GM18867 (cell line): ENCODE data around the gene CDIPT.
"Not testable (repeated sequence)": the region's sequence is repeated elsewhere in the genome, so short reads cannot be mapped to it uniquely, and the experiment has no call there.

Experiments used
- ATAC-seq: cut with Tn5 transposase; IDR thresholded peaks from one replicate; pipeline ENCODE4 v1.9.1; 2021; ENCODE audit warnings: mild to moderate bottlenecking, moderate library complexity; ENCODE audit not compliant: unreplicated experiment

Gene CDIPT

DNA sequence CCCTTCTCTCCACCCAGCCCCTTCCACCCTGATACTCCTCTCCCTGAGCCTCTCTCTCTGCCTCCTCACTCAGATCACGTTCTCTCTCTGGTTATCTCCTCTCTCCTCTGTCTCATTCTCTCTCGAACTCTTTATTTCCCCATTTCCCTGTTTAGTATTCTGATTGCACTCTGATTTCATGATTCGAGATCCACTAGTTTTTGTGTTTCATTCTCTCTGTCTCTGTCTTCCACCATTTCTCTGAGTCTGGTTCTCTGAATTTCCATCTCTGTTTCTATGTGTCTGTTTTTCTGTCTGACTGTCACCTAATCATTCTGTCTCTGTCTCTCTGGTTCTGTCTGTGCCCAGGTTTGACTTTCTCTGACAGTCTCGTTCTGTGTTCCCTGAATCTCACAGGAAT lies 34.3 kb upstream of the CDIPT start:
- no peak for ATAC-seq

GRCh38 chr16:29896841-29897240 lies 33.8 kb upstream of the CDIPT start:
- no peak for ATAC-seq

- ATAC-seq, result no peak
These were observed 31.3 kb upstream of the CDIPT start for GRCh38 chr16:29894352-29894751.

GRCh38 chr16:29893553-29893952 lies 30.5 kb upstream of the CDIPT start:
- ATAC-seq, result no peak

GRCh38 chr16:29892458-29892813 lies 29.4 kb upstream of the CDIPT start:
- ATAC-seq, result no peak

DNA sequence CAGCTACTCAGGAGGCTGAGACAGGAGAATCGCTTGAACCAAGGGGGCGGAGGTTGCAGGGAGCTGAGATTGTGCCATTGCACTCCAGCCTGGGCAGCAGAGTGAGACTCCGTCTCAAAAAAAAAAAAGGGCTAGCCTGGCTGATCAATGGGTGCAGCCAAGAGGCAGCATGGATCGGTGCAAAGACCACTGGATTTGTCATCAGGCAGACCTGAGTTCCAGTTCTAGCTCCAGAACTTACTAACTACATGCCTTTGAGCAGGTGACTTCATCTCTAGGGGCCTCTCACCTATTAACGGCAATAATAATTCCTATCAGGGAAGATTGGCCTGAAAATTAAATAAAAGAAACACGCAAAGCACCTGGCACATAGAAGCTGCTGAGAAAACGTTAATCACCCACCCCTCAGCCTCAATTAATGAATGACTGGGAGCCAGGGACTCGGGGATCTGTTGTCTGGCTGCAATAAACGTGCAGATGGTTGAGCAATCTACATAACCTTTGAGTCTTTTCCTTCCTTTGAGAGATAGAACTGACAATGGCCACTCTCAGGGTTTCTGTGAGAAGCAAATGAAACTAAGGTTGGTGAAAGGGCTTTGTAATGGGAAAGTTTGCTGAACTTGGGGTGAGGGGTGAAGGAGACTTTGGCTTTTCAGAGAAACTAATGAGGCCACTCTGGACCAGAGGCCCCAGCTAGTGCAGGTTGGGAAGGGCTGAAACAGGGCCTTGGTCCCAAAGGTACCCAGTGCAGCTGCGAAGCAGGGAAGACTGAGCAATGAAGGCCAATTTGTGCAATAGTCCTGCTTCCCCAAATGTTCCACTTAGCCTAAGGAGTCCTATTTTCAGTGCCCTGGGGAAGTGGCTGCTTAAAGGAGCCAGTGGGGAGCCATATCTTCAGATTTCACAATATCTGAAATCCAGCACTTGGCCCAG lies 28.8 kb upstream of the CDIPT start:
- ATAC-seq, result no peak

GRCh38 chr16:29889372-29889771 lies 26.3 kb upstream of the CDIPT start:
- not testable (repeated sequence) for ATAC-seq

DNA sequence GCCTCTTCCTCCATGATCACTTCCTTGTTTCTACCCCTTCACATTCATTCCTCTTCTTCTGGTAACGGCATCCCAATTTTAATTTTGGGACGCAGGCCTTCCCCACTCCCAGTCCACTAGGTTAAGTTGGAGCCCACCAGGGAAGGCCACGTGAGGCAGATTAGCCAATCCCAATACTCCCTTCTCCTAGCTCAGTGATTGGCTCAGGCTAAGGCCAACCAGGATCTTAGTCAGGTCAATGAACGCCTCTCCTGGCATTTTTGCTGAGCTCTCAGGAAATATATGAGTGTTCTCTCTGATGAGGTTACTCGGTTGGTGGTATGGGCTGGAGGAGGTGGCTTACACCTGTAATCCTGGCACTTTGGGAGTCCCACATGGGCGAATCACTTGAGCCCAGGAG lies 21.0 kb upstream of the CDIPT start:
- no peak for ATAC-seq

DNA sequence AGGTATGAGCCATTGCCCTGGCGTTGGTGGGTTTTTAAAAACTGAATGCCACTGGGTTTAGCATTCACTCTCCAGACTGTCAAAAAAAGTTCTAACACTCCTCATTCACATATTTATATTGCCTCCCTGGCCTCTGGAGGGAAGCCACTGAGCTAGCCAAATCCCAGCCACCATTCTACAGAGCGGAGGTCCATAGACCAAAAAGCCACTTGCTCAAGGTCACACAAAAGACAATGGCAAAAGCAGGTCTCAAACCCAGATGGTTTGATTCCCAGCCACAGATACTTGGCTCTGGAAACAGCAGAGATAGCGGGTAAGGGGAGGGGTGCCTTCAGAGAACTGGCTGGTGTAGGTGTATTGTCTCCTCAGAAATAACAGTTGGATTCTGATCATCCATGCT lies 18.0 kb upstream of the CDIPT start:
- no peak for ATAC-seq

DNA sequence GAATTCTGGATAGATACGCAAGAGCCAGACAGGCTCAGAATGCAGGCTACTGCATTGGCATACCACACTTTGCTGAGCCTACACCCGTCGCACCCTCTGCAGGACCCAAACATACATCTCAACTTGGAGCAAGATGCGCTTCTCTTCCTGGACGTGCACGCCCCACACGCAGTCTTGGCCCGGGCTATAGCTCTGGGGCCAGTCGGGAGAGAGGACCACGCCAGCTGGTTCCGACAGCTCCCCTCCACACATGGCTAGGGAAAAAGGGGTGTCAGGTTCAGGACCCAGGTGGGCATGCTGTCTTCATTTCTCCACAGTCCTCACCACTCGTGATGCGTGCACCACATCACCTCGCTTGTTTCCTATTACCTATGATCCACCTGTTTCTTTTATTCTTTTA lies 15.1 kb upstream of the CDIPT start:
- ATAC-seq, result no peak

- no peak for ATAC-seq
These were observed 14.4 kb upstream of the CDIPT start for GRCh38 chr16:29877266-29877961.

DNA sequence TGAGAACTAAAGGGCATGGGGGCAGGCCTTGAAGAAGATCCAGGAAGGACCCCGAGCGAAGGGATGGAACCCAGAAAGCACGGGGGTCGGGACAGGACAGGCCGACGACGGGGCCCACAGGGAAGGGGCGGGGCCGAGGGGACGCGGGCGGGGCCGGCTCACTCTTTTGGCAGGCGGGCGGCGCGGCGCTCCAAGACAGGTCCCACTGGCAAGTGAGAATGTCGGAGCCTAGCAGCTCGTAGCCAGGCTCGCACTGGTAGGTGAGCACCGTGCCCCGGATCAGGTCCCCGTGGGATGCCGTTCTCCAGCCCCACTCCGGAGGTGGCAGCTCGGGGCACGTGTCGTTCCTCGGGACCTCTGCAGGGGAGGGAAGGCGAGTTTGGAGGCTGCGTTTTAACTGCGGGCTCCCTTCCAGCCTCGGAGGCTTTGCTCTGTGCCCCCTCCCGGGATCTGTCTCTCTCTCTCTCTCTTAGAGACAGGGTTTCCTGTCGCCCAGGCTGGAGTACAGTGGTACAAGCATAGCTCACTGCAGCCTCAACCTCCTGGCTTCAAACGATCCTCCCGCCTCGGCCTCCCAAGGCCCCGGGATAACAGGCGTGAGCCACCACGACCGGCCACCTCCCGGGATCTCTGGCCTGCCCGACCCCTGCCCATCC lies 13.7 kb upstream of the CDIPT start:
- no peak for ATAC-seq

- ATAC-seq, result no peak
These were observed 13.2 kb upstream of the CDIPT start for GRCh38 chr16:29876217-29876593.

GRCh38 chr16:29875206-29875605 lies 12.2 kb upstream of the CDIPT start:
- ATAC-seq, result no peak

DNA sequence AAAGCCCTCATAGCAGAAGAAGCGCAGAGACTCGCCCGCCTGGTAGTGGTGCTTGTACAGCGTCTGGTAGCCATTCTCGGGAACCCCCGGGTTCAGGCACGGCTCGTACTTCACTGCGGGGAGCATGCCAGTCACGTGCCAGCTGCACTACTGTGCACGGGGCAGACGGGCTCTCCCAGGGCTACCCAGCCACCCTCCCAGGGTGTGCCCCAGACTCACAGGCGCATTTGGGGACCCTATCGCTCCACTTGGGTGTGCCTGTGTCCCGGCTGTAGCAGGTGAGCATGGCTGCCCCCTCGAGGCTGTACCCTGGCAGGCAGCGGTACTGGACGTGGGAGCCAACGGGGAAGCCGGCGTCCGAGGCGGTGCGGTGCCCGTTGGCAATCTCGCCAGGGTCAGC lies 10.3 kb upstream of the CDIPT start:
- no peak for ATAC-seq

DNA sequence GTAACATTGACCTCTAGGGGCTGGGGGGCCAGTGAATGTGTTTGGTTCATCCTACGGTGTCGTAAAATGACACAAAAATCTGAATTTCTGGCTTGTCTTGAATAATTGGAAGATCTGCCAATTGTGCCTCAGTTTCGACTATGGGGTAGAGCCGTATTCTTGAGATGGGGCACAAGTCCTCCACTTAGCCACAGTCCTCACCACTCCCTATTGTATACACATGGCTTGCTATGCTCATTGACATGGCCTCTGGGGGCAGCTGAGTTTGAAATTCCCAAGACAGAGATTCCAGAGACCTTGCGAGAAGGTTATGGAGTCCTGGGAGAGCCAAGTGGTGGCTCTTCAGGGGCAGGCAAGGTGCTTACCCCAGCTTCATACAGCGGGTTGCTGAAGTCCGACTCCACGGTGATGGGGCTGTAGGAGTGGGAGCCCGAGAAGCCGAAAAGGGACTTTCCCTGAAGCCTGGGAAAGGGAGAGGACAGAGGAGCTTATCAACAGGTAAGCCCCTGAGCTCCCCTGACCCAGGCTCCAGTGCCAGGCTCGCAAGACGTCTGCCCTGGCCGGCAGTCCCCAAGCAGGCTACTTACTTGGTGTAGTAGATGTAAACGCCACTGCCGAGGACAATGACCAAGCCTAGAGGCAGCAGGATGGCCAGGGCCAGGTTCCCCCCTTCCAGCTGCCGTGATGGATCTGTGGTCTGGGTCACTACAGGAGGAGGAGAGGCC lies 9.0 kb upstream of the CDIPT start:
- no peak for ATAC-seq

DNA sequence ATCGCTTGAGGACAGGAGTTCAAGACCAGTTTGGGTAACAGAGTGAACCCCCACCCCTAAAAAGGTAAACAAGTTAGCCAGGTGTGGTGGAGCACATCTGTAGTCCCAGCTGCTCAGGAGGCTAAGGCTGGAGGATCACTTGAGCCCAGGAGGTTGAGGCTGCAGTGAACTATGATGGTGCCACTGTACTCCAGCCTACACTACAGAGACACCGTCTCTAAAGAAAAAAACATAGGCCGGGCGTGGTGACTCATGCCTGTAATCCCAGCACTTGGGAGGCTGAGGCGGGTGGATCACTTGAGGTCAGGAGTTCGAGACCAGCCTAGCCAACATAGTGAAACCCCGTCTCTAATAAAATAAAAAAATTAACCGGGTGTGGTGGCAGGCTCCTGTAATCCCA lies 6.0 kb upstream of the CDIPT start:
- not testable (repeated sequence) for ATAC-seq

GRCh38 chr16:29868396-29869009 lies 5.5 kb upstream of the CDIPT start:
- ATAC-seq, result no peak

DNA sequence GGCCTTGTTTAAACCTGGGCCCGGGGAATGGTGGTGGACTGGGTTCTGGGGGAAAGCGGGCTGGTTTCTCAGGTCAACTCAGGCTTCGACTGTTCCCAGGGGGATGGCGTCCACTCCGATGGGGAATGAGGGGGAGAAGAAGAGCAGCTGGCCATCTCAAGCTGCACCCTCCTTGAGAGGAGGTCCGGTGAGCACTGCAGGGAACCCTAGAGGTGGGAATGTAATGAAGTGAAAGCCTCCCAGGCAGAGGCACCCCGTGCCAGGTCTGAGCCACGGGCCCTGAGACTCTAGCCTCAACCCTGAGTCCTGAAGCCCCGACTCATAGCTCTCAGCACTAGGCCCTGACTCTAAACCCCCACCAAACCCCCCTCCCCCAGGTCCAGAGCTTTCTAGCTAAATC lies 1.2 kb upstream of the CDIPT start:
- no peak for ATAC-seq

DNA sequence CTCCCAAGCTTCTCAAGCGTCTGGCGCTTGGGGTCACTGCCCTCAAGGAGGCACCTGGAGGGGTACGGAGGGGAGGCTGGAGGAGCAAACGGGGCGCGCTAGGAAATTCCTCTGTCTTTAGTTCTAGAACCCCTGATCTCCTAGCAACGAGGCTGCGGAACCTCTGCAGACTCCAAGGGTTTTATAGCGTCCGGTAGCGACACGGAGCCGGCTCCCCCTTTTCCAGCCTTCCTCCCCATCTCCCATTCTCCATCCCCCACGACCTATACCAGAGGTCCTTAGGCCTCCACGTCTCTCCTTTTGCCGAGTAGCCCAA lies 601 bp upstream of the CDIPT start:
- ATAC-seq, result no peak

DNA sequence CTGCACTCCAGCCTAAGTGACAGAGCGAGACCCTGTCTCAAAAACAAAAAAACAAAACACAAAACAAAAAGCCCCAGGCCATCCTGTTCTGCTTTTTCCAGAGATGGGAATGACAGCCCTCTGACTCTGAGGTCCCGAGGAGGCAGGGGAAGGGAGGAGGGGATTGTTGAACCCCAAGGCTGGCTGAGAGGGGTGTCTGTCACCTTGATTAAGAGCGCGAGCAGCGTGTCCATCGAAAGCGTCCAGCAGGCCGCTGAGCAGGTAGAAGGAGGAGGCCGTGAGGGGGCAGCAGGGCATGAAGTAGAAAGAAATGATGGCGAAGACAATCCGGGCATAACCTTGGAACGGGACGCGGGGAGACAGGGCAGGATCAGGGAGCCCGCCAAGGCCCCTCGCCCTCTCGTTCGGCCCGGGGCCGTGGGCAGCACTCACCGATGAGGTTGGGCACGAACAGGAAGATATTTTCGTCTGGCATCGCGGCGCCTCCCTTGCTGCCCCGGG lies 593 bp downstream of the CDIPT start:
- no peak for ATAC-seq
